Panc1 (cell line): ENCODE results near the gene KCNJ12. TPM values are rescaled to one million over a fixed set of nuclear protein-coding genes. Genes with fewer than 3 reads are reported as not detected.

Source experiments
- ATAC-seq: fragments of 200-7000 bp; cut with Tn5 transposase; 2 replicates; pipeline ENCODE4 v1.9.1; 2020; ENCODE audit warnings: mild to moderate bottlenecking, moderate library complexity
- BruUV-seq: library from RNA; stranded (reverse); fragments of 400-500 nt; replicated peaks from 2 replicates; lab custom pipeline; 2021; lab: Mats Ljungman, UMichigan
- CTCF ChIA-PET: fragments of 300-600 bp; sonication (Branson Sonifier 250); formaldehyde crosslinking; loops from one replicate; lab custom pipeline; 2022; ENCODE audit warnings: antibody characterized with exemption; lab: Charles Lee
- POLR2A ChIA-PET: fragments of 300-600 bp; sonication (Branson Sonifier 250); formaldehyde crosslinking; loops from one replicate; lab custom pipeline; 2022; ENCODE audit warnings: antibody characterized with exemption; lab: Charles Lee
- DNase-seq: peaks from one replicate; pipeline ENCODE4 v3.0.0-alpha.2; 2010; ENCODE audit warnings: low read depth, low spot score
- H3K27ac ChIP-seq: 2 replicates; pipeline ENCODE4 v1.5.1; 2011; ENCODE audit warnings: mild to moderate bottlenecking, low read length, inconsistent platforms
- H3K27me3 ChIP-seq: fragments of 200-500 bp; sonication (Bioruptor generic); 2 replicates; pipeline ENCODE4 v1.6.0; 2014; ENCODE audit warnings: low read length, inconsistent platforms; ENCODE audit not compliant: control insufficient read depth, insufficient read depth
- H3K36me3 ChIP-seq: fragments of 200-500 bp; sonication (Bioruptor generic); 2 replicates; pipeline ENCODE4 v1.5.1; 2014; ENCODE audit warnings: inconsistent platforms, mild to moderate bottlenecking, low read length, moderate library complexity; ENCODE audit not compliant: control insufficient read depth, insufficient read depth
- H3K4me1 ChIP-seq: 2 replicates; pipeline ENCODE4 v1.5.1; 2011; ENCODE audit warnings: inconsistent platforms, mild to moderate bottlenecking, low read length, moderate library complexity; ENCODE audit not compliant: control insufficient read depth, insufficient read depth
- H3K4me3 ChIP-seq, 2 experiments: 2 replicates each; pipeline ENCODE4 v1.5.1; 2011 to 2012; ENCODE audit warnings: low read depth in 2 of 2, low read length in 2 of 2, mild to moderate bottlenecking in 2 of 2, inconsistent platforms in 1 of 2, moderate library complexity in 1 of 2
- H3K9me3 ChIP-seq: fragments of 200-500 bp; sonication (Bioruptor generic); 2 replicates; pipeline ENCODE4 v1.5.1; 2014; ENCODE audit warnings: low read depth, mild to moderate bottlenecking, inconsistent platforms, low read length, moderate library complexity; ENCODE audit not compliant: control insufficient read depth, insufficient read depth
- CTCF ChIP-seq: fragments of 450-650 bp; IDR thresholded peaks from 2 replicates; pipeline ENCODE4 v1.5.1; 2017; ENCODE audit warnings: mild to moderate bottlenecking
- POLR2AphosphoS5 ChIP-seq: IDR thresholded peaks from 2 replicates; pipeline ENCODE4 v1.6.1; 2012; ENCODE audit warnings: mild to moderate bottlenecking, low read depth, low read length, moderate library complexity
- REST ChIP-seq, 2 experiments: IDR thresholded peaks; 2 replicates each; pipeline ENCODE4 v1.6.1; 2011 to 2012; ENCODE audit warnings: low read depth in 2 of 2, control low read depth in 1 of 2, low read length in 1 of 2, mild to moderate bottlenecking in 1 of 2, moderate library complexity in 1 of 2; ENCODE audit not compliant: insufficient read depth in 1 of 2
- SIN3A ChIP-seq: IDR thresholded peaks from 2 replicates; pipeline ENCODE4 v1.6.1; 2012; ENCODE audit warnings: low read depth, mild to moderate bottlenecking, low read length, moderate library complexity, borderline replicate concordance; ENCODE audit not compliant: insufficient read depth
- TCF7L2 ChIP-seq: IDR thresholded peaks from 2 replicates; pipeline ENCODE4 v1.6.1; 2011; ENCODE audit warnings: mild to moderate bottlenecking, low read depth, low read length, inconsistent platforms
- in situ Hi-C: cut with HindIII; loops from 2 replicates; pipeline ENCODE4 v1.10.0; 2016; ENCODE audit warnings: low sequenced_read_pairs, low pct_unique_long_range_greater_than_20kb
- intact Hi-C: fragments of 100-400 bp; cut with micrococcal nuclease; formaldehyde crosslinking; loops from one replicate; pipeline ENCODE4 v1.10.0; 2022; ENCODE audit not compliant: unreplicated experiment
- total RNA-seq: library from RNA; stranded (reverse); gene quantifications from one replicate; pipeline ENCODE4 v1.2.1, GENCODE V29; 2021; ENCODE audit not compliant: unreplicated experiment

The KCNJ12 gene
- total RNA-seq, 1 experiment from 2014 or later = 2.7 TPM

GRCh38 chr17:21378553-21378952 is 2.4 kb downstream of the KCNJ12 start:
- ChIA-PET CTCF (no interaction called here), POLR2A (no interaction called here)
- BruUV-seq = no TSS peak
- Histone ChIP-seq H3K27me3 (no peaks in the 10 kb centered on the region), H3K9me3 (no peaks in the 10 kb centered on the region), H3K4me1 (no peaks in the 10 kb centered on the region), H3K36me3 (no peaks in the 10 kb centered on the region; the same call in 1 of the 2 replicates), H3K27ac (no peak overlapping the region), H3K4me3 (no peak overlapping the region)
- no peak for TF ChIP-seq CTCF
- DNase-seq (no peak), ATAC-seq (no peak)
- in situ Hi-C loops = no loop called here
- intact Hi-C loops = no loop called here

GRCh38 chr17:21379080-21379711 is 3.0 kb downstream of the KCNJ12 start:
- ATAC-seq = no peak
- H3K4me1 ChIP-seq = no peaks in the 10 kb centered on the region; the same call in 1 of the 2 replicates
- no peaks in the 10 kb centered on the region for H3K27me3 ChIP-seq
- intact Hi-C loops (no loop called here), in situ Hi-C loops (no loop called here)
- ChIA-PET POLR2A (no interaction called here), CTCF (no interaction called here)
- TF ChIP-seq POLR2AphosphoS5 (no peak), CTCF (no peak), SIN3A (no peak), TCF7L2 (no peak), REST (IDR thresholded peaks at IDR 0.05; ENCODE audit: insufficient read depth in 1 of 2, low read depth in 2 of 2, low read length in 1 of 2) (no peak)
- H3K9me3 ChIP-seq = no peaks in the 10 kb centered on the region
- no peaks in the 10 kb centered on the region; the same call in 1 of the 2 replicates for H3K36me3 ChIP-seq
- H3K4me3 ChIP-seq = no peak overlapping the region
- BruUV-seq = no TSS peak
- H3K27ac ChIP-seq = no peak overlapping the region
- no peak for DNase-seq
